Loucy (cell line): ENCODE results near the gene DHRS7B.

ENCODE experiments used
- EZH2phosphoT487 ChIP-seq: fragments of 200-600 bp; IDR thresholded peaks from 2 replicates; pipeline ENCODE4 v1.6.1; 2018; ENCODE audit warnings: antibody characterized with exemption, mild to moderate bottlenecking, moderate library complexity, borderline replicate concordance
- TF ChIP-seq, protein P1 (sequence below): fragments of 200-600 bp; sonication (generic); conservative IDR thresholded peaks from 2 replicates; pipeline ENCODE4 v1.5.1; 2014; ENCODE audit warnings: mild to moderate bottlenecking, antibody characterized with exemption, low read length

DNA sequence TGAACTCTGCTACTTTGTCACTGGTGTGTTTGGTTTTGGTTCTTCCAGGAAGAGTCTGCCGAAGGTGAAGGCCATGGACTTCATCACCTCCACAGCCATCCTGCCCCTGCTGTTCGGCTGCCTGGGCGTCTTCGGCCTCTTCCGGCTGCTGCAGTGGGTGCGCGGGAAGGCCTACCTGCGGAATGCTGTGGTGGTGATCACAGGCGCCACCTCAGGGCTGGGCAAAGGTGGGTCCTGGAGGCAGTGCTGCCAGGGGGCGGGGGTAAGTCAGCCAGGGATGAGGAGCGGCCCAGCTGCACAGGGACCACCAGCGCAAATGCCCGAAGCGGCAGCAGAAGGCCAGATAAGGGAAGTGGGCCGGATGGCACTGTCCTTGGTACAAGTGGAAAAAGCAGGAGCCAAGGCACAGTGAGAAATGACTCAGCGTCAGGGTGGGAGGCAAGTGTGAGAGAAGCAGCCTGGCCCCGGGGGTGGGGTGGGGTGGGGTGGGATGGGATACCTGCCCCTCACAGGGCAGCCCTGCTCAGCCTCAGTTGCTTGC, 45.3 kb downstream of the DHRS7B start:
- TF ChIP-seq, protein P1, sequence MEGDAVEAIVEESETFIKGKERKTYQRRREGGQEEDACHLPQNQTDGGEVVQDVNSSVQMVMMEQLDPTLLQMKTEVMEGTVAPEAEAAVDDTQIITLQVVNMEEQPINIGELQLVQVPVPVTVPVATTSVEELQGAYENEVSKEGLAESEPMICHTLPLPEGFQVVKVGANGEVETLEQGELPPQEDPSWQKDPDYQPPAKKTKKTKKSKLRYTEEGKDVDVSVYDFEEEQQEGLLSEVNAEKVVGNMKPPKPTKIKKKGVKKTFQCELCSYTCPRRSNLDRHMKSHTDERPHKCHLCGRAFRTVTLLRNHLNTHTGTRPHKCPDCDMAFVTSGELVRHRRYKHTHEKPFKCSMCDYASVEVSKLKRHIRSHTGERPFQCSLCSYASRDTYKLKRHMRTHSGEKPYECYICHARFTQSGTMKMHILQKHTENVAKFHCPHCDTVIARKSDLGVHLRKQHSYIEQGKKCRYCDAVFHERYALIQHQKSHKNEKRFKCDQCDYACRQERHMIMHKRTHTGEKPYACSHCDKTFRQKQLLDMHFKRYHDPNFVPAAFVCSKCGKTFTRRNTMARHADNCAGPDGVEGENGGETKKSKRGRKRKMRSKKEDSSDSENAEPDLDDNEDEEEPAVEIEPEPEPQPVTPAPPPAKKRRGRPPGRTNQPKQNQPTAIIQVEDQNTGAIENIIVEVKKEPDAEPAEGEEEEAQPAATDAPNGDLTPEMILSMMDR: no peak
- no peak for TF ChIP-seq EZH2phosphoT487
